Epithelial cell of prostate (primary cell): Measurements from ENCODE around the gene AHNAK2.

ENCODE experiments used
- DNase-seq: peaks from one replicate; pipeline ENCODE4 v3.0.0-alpha.2; 2011; ENCODE audit warnings: low read depth, low spot score
- H3K27ac ChIP-seq: fragments of 450-650 bp; 2 replicates; pipeline ENCODE4 v1.5.1; 2017; ENCODE audit warnings: mild to moderate bottlenecking

The AHNAK2 gene

GRCh38 chr14:104989236-104989950 is 11.2 kb upstream of the AHNAK2 start:
- no peak overlapping the region for H3K27ac ChIP-seq
- DNase-seq, result no peak

- H3K27ac ChIP-seq, result no peak overlapping the region
Observed at GRCh38 chr14:104986487-104987164, 8.5 kb upstream of the AHNAK2 start.

GRCh38 chr14:104985675-104986486 is 7.7 kb upstream of the AHNAK2 start, which contains the start of gene CLBA1:
TSS of gene CLBA1 (plus strand) at chr14:104985788. CDS start at chr14:104986432, 644 bp downstream.
- H3K27ac ChIP-seq, result peak within 1 kb of the TSS; percentile 59
- no peak for DNase-seq

More at GRCh38 chr14:104986487-104987164, 8.5 kb upstream of the AHNAK2 start:
- DNase-seq, result no peak

GRCh38 chr14:104984056-104984894 is 6.1 kb upstream of the AHNAK2 start:
- DNase-seq, result no peak
- H3K27ac ChIP-seq, result no peak overlapping the region

- no peak overlapping the region for H3K27ac ChIP-seq
- DNase-seq, result no peak
Observed at GRCh38 chr14:104983231-104983721, 5.1 kb upstream of the AHNAK2 start.

- no peak for DNase-seq
- no peak overlapping the region for H3K27ac ChIP-seq
Observed at GRCh38 chr14:104982548-104983230, 4.5 kb upstream of the AHNAK2 start.

GRCh38 chr14:104981699-104982541 is 3.7 kb upstream of the AHNAK2 start:
- DNase-seq, result no peak
- H3K27ac ChIP-seq, result no peak overlapping the region

- DNase-seq, result no peak
Observed at GRCh38 chr14:104980611-104981531, 2.7 kb upstream of the AHNAK2 start.

GRCh38 chr14:104979758-104980610 is 1.8 kb upstream of the AHNAK2 start:
- no peak for DNase-seq
- H3K27ac ChIP-seq, result no peak overlapping the region

More at GRCh38 chr14:104980611-104981531, 2.7 kb upstream of the AHNAK2 start:
- H3K27ac ChIP-seq, result no peak overlapping the region

- DNase-seq, result no peak
- H3K27ac ChIP-seq, result no peak overlapping the region
Observed at GRCh38 chr14:104978746-104979691, 845 bp upstream of the AHNAK2 start.

- H3K27ac ChIP-seq, result peak overlapping the region; percentile 65
- DNase-seq, result no peak
Observed at GRCh38 chr14:104977008-104977680, 1.0 kb downstream of the AHNAK2 start.

GRCh38 chr14:104976198-104977007 is 1.8 kb downstream of the AHNAK2 start:
- H3K27ac ChIP-seq, result peak overlapping the region; percentile 65
- DNase-seq, result no peak

- DNase-seq, result no peak
Observed at GRCh38 chr14:104975481-104976197, 2.5 kb downstream of the AHNAK2 start.

More at GRCh38 chr14:104975481-104976197, 2.5 kb downstream of the AHNAK2 start:
- H3K27ac ChIP-seq, result peak overlapping the region; percentile 100
